HepG2 (cell line): ENCODE results near the gene CIB1. TPM values are rescaled to one million over a fixed set of nuclear protein-coding genes. Genes with fewer than 3 reads are reported as not detected.

ENCODE experiments used
- MIER3 ChIP-seq: IDR thresholded peaks from 2 replicates; pipeline ENCODE4 v1.6.1; 2016; ENCODE audit warnings: missing compliant biosample characterization, borderline replicate concordance
- PHF21A ChIP-seq: sonication (generic); formaldehyde crosslinking; IDR thresholded peaks from 2 replicates; pipeline ENCODE4 v1.5.0; 2020; ENCODE audit warnings: mild to moderate bottlenecking, missing genetic modification reagents
- RCOR2 ChIP-seq: IDR thresholded peaks from 2 replicates; pipeline ENCODE4 v1.6.1; 2016; ENCODE audit warnings: missing biosample characterization, missing genetic modification reagents
- SETDB1 ChIP-seq: sonication (generic); formaldehyde crosslinking; IDR thresholded peaks from 2 replicates; pipeline ENCODE4 v1.5.1; 2020; ENCODE audit warnings: missing genetic modification reagents, mild to moderate bottlenecking, borderline replicate concordance
- SMARCC2 ChIP-seq: fragments of 450-650 bp; IDR thresholded peaks from 2 replicates; pipeline ENCODE4 v1.6.1; 2017; ENCODE audit warnings: antibody characterized with exemption, mild to moderate bottlenecking
- SRF ChIP-seq: IDR thresholded peaks from 2 replicates; pipeline ENCODE4 v1.6.1; 2011; ENCODE audit warnings: mild to moderate bottlenecking, low read depth, low read length, moderate library complexity
- STAT5B ChIP-seq: sonication (generic); formaldehyde crosslinking; IDR thresholded peaks from 2 replicates; pipeline ENCODE4 v1.4.0; 2020; ENCODE audit warnings: missing genetic modification reagents
- TAF15 ChIP-seq: fragments of 200-400 bp; formaldehyde crosslinking; IDR thresholded peaks from one replicate; pipeline ENCODE4 v1.6.1; 2018; ENCODE audit warnings: mild to moderate bottlenecking, low read depth, low read length; ENCODE audit not compliant: poor library complexity, severe bottlenecking
- ZHX1 ChIP-seq: sonication (generic); formaldehyde crosslinking; IDR thresholded peaks from 2 replicates; pipeline ENCODE4 v1.8.1; 2022; ENCODE audit warnings: low read depth, mild to moderate bottlenecking, missing genetic modification reagents
- ZMYM3 ChIP-seq: sonication (generic); formaldehyde crosslinking; IDR thresholded peaks from 2 replicates; pipeline ENCODE4 v1.5.1; 2020; ENCODE audit warnings: mild to moderate bottlenecking, missing genetic modification reagents
- ZNF318 ChIP-seq: sonication (generic); formaldehyde crosslinking; IDR thresholded peaks from 2 replicates; pipeline ENCODE4 v1.4.0; 2020; ENCODE audit warnings: mild to moderate bottlenecking, missing genetic modification reagents
- ZNF350 ChIP-seq: sonication (generic); formaldehyde crosslinking; IDR thresholded peaks from 2 replicates; pipeline ENCODE4 v1.4.0; 2020; ENCODE audit warnings: mild to moderate bottlenecking, low read depth, missing genetic modification reagents, borderline replicate concordance
- ZNF512B ChIP-seq: sonication (generic); formaldehyde crosslinking; IDR thresholded peaks from 2 replicates; pipeline ENCODE4 v1.5.1; 2020; ENCODE audit warnings: missing genetic modification reagents, mild to moderate bottlenecking, borderline replicate concordance
- ZNF709 ChIP-seq: sonication (generic); formaldehyde crosslinking; IDR thresholded peaks from 2 replicates; pipeline ENCODE4 v1.5.0; 2020; ENCODE audit warnings: mild to moderate bottlenecking, missing genetic modification reagents
- ZNF75D ChIP-seq: sonication (generic); formaldehyde crosslinking; IDR thresholded peaks from 2 replicates; pipeline ENCODE4 v1.8.1; 2023; ENCODE audit warnings: missing genetic modification reagents, mild to moderate bottlenecking, borderline replicate concordance
- ZNF788 ChIP-seq: sonication (generic); formaldehyde crosslinking; IDR thresholded peaks from 2 replicates; pipeline ENCODE4 v1.5.0; 2020; ENCODE audit warnings: mild to moderate bottlenecking, missing genetic modification reagents, borderline replicate concordance
- polyA plus RNA-seq, 8 experiments: library from polyadenylated mRNA; depleted of rRNA in 3 of 8; stranded (reverse) in 7 of 8; unstranded in 1 of 8; fragments of >200 nt; fragmentation: Illumina TruSeq in 4 of 8; extraction: Trizol in 4 of 8; gene quantifications; 2 replicates each; pipeline versions ENCODE4 v1.2.1 to v1.2.3, GENCODE V29; 2011 to 2016; ENCODE audit warnings: low read depth in 4 of 8, missing spikeins in 1 of 8, mixed read lengths in 1 of 8; ENCODE audit not compliant: insufficient read depth in 1 of 8
- total RNA-seq, 5 experiments: library from RNA; depleted of rRNA; stranded (reverse); fragments of >200 nt; fragmentation: Illumina TruSeq; extraction: Trizol; gene quantifications; 2 replicates each; pipeline ENCODE4 v1.2.3, GENCODE V29; 2016; ENCODE audit warnings: low read depth in 1 of 5

The CIB1 gene
- total and polyA plus RNA-seq, 2 of the 13 experiments (the other 11 are each of a cell fraction or from before 2014, with no cell fraction given): 38.7 to 72.7 TPM

- TF ChIP-seq ZMYM3 (no peak), SMARCC2 (no peak), ZNF75D (no peak), PHF21A (CRISPR knock-in tag) (no peak), ZNF318 (CRISPR knock-in tag) (no peak), ZHX1 (no peak), SETDB1 (CRISPR knock-in tag) (no peak), ZNF788 (CRISPR knock-in tag) (no peak), ZNF709 (no peak), ZNF512B (CRISPR knock-in tag) (no peak), MIER3 (CRISPR knock-in tag) (no peak), ZNF350 (CRISPR knock-in tag) (no peak), RCOR2 (CRISPR knock-in tag) (no peak), SRF (no peak), STAT5B (CRISPR knock-in tag) (no peak), TAF15 (no peak)
Measured at GRCh38 chr15:90221246-90221900, 12.4 kb downstream of the CIB1 start (continued).
